Left lobe of liver (tissue), 2 donors: Measurements from ENCODE around the gene PNMA8A. TPM values are rescaled to one million over a fixed set of nuclear protein-coding genes. Genes with fewer than 3 reads are reported as not detected.
"Not testable (repeated sequence)": the region's sequence is repeated elsewhere in the genome, so short reads cannot be mapped to it uniquely, and the experiment has no call there.

ENCODE experiments used
- ATAC-seq: fragments of 200-7000 bp; cut with Tn5 transposase; one replicate; pipeline ENCODE4 v1.9.1; 2020; ENCODE audit warnings: mild to moderate bottlenecking, moderate library complexity
- DNase-seq: peaks from one replicate; pipeline ENCODE4 v3.0.0-alpha.2; 2020; ENCODE audit warnings: low spot score
- total RNA-seq: library from RNA; stranded (reverse); gene quantifications from one replicate; pipeline ENCODE4 v1.2.1, GENCODE V29; 2021
- donor health status: DM: no; HTN: no; CAD: no; lungs with moderate emphysema.
- donor health status: DM: no; HTN: yes; CAD: no.

Gene PNMA8A
- total RNA-seq, 1 donor from 2014 or later = 0.48 TPM

DNA sequence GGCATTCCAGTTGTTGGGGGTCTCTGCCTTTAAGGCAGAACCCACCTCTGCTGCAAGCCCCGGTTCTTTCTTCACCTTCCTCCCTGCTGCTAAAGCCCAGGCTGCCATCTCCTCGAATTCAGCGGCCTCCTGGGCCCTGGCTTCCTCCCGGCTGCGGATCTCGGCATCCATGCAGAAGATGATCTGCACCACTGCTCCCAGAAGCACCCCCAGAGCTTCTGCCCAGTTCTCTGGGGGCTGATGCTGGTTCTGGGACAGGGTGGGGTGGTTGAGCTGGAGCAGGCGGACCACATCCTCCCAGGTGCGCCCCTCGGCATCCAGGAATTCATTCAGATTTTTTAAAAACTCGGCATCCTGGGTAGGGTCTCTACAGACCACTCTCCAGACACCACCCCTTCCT, 987 bp downstream of the PNMA8A start:
- DNase-seq (no peak), ATAC-seq (no peak)

DNA sequence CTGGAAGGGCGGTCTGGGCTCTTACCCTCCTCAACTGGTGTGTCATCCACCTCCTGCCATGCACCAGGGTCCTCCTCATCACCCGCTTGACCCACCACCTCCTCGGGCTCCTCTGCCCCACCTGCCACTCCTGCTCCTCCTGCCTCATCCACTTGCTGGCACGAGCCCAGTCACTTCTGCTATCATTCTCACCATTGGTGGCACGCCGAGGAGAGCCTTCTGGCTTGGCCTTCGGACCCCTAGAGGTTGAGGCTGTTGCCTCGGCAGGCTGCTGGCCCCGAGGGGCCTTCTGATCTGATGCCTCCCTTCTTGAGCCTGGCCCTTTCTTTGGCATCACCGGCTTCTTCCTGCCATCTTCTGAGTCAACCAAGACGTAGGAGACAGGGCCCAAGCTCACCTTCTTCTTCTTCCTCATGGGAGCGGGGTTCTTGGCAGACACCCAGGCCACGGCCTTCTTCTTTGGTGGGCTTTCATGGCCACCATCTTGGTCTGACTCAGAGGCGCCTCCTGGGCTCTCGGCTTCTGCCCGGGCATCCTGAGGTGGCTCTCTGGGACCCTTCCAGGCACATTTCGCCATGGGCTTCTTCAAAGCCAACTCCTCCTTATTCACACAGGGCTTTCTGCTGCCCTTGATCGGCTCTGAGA, 1.7 kb downstream of the PNMA8A start:
- ATAC-seq = no peak

DNA sequence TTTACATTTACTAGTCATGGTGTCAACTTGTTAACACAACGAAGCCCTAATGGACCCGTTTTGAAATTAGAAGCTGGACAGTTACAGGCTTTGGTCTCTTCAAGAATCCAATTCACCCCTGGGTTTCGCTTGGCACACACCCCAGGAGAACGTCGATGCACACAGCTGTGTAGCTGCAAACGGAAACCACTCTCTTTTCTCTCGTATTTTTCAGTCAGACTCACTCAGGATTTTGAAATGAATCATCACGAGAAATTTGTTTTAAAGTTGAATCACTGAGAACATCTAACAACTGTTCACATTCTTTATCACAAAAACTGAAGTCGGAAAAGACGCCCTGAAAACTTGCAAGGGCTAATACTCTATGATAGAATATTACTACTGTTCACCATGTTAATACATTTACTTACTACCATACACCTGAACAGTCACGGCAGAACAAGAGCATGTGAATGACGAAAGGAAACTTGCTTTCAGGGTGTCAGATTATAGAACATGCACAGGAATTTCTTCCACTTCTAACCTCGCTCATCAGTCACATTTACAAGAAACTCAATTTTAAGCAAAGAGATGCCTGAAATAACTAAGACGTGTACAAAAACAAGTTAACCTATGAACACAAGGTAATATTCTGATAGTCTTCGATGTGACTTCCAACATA, 4.7 kb downstream of the PNMA8A start:
- no peak for ATAC-seq
- no peak for DNase-seq

More for the DNA sequence above, 1.7 kb downstream of the PNMA8A start:
- no peak for DNase-seq

DNA sequence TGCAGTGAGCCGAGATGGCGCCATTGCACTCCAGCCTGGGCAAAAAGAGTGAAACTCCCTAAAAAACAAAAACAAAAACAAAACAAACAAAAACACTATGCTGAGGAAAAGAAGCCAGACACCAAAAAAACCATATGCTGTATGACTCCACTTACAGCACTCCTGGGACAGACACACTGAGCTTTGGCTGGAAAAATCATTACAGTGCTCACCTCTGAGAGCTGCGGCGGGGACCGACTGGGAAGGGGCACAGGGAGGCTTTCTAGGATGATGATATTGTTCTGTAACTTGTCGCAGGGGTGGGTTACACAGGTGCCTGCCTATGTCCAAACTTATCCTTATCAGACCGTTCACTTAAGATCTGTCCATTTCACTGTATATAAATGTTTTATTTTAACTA, 7.8 kb downstream of the PNMA8A start:
- no peak for DNase-seq
- no peak for ATAC-seq

DNA sequence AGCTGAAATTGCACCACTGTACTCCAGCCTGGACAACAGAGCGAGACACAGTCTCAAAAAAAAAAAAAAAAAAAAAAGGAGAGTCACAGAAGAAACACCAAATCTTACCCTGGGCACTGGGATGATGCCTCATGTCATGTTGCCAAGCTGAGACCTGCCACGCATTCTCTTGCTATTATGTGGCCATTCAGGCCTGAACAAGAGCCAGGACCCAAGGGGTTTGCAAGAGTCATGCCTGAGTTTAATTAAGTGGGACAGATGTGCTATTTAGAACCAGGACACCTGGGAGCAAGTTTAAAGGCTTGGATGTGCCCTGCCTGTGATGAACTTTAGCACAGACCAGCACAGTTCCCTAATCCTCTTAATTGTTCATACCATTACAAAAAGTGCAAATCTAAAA, 9.8 kb downstream of the PNMA8A start:
- DNase-seq (no peak), ATAC-seq (no peak)

DNA sequence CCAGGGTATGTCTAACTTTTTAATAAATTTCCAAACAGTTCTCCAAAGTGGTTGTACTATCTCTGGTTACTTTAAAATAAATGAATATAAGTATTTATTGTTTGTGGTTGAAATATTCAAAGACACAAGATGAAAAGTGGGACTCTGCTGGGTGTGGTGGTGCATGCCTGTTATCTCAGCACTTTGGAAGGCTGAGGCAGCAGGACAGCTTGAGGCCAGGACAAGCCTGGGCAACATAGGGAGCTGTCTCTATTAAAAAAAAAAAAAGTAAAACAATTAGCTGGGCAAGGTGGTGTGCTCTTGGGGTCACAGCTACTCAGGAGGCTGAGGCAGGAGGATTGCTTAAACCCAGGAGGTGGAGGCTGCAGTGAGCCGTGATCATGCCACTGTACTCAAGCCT, 10.4 kb downstream of the PNMA8A start:
- DNase-seq (no peak), ATAC-seq (no peak)

DNA sequence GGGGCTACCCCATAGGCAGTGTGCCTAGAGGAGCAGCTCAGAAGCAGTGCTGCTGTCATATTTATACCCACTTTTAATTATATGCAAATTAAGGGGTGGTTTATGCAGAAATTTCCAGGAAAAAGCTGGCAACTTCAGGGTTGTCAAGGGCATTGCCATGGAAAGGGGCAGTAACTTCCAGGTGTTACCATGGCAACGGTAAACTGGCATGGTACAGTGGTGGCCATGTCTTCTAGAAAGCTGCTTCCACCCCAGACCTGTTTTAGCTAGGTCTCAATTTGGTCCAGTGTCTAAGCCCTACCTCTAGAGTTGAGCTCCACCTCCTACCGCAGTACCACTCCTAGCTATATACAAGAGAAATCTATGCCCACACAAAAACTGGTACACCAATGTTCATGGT, 11.3 kb downstream of the PNMA8A start:
- DNase-seq = no peak
- ATAC-seq = no peak

DNA sequence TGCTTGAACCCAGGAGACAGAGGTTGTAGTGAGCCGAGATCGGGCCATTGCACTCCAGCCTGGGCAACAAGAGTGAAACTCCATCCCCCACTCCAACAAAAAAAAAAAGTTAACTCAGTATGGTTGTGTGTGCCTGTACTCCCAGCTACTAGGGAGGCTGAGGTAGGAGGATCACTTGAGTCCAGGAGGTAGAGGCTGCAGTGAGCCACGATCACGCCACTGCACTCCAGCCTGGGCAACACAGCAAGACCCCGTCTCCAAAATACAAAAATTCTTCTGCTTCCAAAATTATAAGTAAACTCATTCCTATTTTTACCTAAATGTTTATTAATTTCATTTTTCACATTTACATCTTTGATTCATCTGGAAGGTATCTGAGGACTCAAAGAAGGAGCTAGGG, 14.4 kb downstream of the PNMA8A start:
- ATAC-seq (no peak), DNase-seq (no peak)

DNA sequence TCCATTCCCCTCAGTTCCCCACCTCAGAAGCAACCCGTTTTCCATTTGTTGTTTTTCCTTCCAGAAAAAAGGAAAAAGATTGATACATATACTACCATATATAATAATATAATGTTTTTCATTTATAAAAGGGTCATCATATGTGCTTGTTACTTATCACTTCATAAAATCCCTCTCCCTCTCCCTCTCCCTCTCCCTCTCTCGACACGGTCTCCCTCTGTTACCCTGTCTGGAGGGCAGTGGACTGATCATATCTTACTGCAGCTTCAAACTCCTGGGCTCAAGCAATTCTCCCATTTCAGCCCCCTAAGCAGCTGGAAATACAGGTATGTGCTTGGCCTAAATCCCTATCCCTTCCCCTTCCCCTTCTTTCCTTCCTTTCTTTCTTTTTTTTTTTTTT, 17.1 kb downstream of the PNMA8A start:
- ATAC-seq = no peak
- DNase-seq = no peak

DNA sequence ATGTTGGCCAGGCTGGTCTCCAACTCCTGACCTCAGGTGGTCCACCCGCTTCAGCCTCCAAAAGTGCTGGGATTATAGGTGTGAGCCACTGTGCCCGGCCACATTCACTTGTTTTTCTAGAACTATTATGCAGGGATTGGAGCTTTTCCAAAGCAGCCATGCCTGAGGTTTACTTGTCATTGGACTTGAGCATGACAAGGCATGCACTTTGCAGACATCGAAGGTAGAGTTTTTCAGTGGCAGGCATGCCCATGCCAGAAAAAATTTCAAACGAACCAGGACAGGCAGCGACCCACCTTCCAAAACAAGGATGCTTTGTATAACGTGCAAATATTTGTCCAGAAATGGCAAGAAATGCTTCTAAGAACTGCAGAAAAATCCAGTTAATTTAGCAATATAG, 17.7 kb downstream of the PNMA8A start:
- DNase-seq (no peak), ATAC-seq (no peak)

DNA sequence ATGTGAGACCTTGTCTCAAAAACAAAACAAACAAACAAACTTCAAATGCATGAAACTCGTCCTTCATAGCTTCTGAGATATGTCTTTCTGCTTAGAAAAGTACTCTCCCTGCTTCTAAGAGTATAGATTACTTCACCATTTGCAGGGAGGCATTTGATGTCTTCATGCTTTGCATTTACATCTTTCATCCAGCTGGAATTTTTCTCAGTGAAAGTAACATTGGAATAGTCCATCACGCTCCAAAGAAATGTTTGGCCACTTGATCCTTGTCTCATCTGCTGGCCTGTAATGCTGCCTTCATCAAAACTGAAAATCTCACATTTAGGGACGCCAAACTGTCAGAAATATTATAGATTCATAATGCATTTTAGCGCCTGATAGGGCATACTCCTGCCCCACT, 19.2 kb downstream of the PNMA8A start:
- ATAC-seq (no peak), DNase-seq (no peak)

DNA sequence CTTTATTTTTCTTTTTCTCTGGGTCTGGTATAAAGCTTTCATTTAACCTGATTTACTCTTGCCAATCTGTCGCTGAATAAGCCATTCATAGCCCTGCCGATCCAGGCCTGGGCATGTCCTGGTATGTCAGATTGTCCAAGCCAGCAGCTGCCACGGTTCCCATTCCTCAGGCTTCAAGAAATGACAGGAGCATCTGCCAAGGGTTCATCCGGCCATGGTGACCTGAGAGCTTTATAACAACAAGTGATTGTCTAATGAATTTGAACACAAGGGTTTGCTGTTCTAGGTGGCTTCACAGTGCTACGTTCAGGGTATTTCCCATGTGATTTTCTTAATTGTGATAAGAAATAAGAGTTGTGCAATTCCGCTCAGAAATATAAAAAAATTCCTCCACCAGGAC, 20.0 kb downstream of the PNMA8A start:
- DNase-seq (no peak), ATAC-seq (no peak)

DNA sequence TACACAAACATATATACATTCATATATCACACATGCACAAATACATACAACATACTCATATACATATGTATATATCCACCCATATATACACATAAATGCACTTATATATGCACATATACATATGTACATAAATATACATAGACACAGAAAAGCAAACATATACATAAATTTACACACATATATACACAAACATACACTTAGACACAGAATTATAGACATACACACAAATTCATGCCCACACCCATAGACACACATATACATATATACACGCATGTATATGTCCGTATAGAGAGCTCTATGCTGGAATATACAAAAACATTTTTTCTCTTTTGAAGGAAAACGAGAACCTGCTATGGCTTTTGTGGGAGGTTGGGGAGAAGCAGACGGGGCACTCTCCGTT, 20.6 kb downstream of the PNMA8A start:
- ATAC-seq (no peak), DNase-seq (no peak)

DNA sequence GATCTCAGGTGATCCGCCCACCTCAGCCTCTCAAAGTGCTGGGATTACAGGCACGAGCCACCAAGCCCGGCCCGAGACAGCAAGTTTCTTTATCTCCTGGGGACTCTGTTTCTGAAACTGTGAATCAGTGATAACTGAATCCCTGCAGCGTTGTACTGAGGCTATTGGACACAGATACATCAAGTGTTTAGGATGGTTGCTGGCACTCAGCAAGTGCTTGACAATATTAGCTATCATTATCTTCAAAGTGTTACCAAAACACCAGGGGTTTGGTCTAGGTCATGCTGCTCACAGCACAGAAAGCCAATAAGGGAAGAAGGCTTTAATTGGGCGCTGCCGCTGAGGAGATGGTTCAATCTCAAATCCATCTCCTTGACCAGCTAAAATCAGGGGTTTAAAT, 22.1 kb downstream of the PNMA8A start:
- DNase-seq = no peak
- ATAC-seq = no peak

DNA sequence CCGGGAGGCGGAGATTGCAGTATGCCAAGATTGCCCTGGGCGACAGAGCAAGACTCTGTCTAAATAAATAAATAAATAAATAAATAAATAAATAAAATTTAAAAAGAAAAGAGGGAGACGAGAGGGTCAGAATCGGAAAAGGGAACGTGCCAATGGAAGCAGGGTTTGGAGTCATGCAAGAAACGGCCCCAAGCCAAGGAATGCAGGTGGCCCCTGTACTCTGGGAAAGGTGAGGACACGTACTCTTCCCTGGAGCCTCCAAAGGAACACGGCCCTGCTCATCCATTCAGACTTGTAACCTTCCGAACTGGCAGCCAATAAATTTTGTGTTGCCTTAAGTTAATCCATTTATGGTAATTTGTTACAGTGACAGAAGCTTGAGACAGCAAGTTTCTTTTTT, 22.8 kb downstream of the PNMA8A start:
- ATAC-seq (no peak), DNase-seq (no peak)

DNA sequence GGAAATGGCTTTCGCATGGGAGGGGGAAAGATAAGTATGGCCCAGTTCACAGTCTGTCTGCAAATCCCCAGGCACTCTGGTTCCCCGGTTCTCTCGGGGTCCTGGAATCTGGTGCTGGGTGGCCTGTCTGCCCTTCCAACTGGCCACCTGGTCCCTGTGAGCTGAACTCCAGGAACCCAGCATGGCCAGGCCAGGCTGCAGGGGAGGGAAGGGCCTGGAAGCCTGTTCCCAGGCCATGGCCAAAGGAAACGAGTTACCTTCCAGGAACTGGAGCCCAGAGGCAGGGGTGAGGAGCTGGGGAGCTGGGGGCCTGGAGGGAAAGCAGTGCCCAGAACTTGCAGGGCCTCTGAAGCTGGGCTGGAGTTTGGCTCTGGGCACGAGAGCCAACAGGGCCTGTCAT, 23.5 kb downstream of the PNMA8A start:
- DNase-seq (no peak), ATAC-seq (no peak)

DNA sequence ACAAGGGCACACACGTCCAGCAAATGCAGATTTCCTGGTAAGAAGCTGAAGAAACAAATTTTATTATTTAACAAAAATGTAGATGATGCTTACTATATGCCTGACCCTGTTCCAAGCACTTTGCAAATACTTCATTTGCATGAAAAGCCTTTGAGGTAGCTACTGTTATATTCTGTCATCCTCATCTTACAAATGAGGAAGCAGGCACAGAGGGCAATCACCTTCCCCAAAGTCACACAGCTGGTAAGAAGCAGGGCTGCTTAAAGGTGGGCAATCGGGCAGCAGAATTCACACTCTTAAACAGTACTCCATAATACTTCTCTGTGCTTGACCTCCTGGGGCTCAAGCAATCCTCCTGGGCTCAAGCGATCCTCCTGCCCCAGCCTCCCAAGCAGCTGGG, 24.4 kb downstream of the PNMA8A start:
- ATAC-seq (no peak), DNase-seq (no peak)

DNA sequence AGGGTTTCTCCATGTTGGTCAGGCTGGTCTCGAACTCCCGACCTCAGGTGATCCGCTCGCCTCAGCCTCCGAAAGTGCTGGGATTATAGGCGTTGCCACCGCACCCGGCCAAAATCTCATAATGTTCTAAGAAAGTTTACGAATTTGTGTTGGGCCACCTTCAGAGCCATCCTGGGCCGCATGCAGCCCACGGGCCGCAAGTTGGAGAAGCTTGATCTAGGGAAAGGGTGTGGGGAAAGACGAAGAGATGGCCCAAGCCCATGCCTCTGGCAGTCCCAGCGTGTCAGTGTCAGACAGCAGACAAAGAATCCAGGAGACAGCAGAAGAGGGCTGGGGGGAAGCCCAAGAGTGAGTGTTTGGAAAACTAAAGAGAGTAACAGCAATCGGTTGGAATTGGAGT, 25.3 kb downstream of the PNMA8A start:
- DNase-seq (no peak), ATAC-seq (no peak)

DNA sequence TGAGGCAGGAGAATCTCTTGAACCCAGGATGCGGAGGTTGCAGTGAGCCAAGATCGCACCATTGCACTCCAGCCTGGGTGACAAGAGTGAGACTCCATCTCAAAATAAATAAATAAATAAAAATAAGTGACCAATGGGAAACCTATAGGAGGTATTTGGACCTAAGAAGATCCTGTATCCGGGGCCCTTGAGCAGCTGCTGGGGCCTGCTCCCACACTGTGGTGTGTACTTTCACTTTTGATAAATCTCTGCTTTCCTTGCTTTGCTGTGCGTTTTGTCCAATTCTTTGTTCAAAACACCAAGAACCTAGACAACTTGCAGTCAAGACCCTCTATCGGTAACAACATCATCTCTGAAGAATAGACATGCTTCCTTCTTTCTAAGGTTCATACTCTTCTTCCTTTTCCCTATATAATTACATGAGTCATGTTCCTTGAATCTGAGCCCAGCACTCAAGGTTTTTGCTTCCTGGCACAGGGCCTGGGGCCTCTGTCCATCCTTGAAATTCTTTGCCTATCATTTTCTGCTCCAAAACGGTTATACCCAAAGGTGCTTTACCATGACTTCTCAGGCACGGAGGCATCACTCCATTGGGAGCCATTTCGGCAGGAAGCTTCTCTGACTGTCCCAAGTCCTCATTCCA, 28.4 kb downstream of the PNMA8A start:
- DNase-seq (no peak), ATAC-seq (no peak)

DNA sequence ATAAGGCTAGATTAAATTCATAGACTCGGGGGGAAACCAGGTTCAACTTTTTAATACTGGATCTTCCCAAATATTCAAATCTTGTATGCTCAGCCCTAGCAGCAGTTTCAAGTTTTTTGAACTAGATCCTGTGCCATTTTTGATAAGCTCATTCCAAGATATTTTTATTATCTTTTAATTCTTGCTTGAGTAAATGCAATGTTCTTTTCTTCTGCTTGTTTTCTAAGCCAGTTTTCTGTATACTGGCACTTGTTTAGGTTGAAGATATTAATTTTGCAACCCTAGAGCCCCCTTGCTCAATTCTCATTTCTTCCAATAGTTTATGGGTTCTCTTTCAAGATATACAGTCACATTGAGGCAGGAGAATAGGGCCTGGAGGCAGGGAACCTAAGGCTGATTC, 29.5 kb downstream of the PNMA8A start:
- no peak for ATAC-seq
- no peak for DNase-seq

DNA sequence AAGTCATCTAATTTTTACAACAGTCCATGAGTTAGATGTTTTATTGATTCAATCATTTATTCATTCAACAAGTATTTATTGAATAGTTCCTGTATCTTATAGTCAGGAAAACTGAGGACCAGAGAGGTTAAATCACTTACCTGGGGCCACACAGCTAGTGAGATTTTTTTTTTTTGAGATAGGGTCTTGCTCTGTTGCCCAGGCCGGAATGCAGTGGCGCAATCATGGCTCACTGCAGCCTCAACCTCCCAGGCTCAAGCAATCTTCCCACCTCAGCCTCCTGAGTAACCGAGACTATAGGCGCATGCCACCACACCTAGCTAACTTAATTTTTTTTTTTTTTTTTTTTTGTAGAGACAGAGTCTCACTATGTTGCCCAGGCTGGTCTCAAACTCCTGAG, 35.7 kb downstream of the PNMA8A start:
- not testable (repeated sequence) for ATAC-seq, DNase-seq

DNA sequence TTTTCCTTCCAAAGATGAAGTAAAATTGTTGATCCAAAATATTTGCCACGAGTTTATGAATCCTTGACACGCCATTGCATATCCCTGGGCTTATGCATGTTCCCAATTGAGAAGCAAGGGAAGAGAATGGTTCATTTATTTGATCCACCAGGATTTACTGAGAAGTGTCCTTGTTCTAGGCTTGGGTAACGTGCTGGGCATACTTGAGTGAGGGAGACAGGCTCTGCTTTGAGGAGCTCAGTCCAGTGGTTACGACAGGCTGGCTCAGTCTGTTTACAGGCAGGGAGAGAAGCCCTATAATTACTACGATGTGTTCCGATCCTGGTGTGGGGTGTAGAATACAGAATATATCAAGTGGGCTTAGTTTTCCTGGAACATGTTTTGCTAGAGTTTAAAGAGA, 36.4 kb downstream of the PNMA8A start:
- DNase-seq = no peak

DNA sequence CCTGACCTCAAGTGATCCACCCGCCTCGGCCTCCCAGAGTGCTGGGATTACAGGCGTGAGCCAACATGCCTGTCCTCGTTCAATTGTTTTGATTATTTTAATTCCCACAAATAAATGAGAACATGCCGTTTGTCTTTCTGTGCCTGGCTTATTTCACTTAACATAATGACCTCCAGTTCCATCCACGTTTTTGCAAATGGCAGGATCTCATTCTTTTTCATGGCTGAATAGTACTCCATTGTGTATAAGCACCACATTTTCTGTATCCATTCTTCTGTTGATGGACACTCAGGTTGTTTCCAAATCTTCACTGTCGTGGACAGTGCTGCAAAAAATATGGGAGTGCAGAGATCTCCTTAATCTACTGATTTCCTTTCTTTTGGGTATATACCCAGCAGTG, 37.9 kb downstream of the PNMA8A start:
- not testable (repeated sequence) for DNase-seq, ATAC-seq

More for the DNA sequence above, 36.4 kb downstream of the PNMA8A start:
- no peak for ATAC-seq
